Measurements from ENCODE around the gene CASP2.
"Not testable (repeated sequence)": the region's sequence is repeated elsewhere in the genome, so short reads cannot be mapped to it uniquely, and the experiment has no call there.

Gene CASP2

GRCh38 chr7:143287935-143288826, at the start of gene CASP2:
CASP2 (plus strand) TSS chr7:143288351; CDS start chr7:143288456, 105 bp downstream.
- peak; percentile 89 for DNase-seq

GRCh38 chr7:143239813-143240212, 48.3 kb upstream of the CASP2 start:
- no peak for DNase-seq

GRCh38 chr7:143240291-143241168, 47.6 kb upstream of the CASP2 start:
- peak; percentile 58 for DNase-seq

GRCh38 chr7:143242306-143242705, 45.8 kb upstream of the CASP2 start:
- DNase-seq: no peak

- DNase-seq: no peak
Measured at GRCh38 chr7:143243111-143243510, 45.0 kb upstream of the CASP2 start.

- no peak for DNase-seq
Measured at GRCh38 chr7:143243614-143244013, 44.5 kb upstream of the CASP2 start.

- DNase-seq: no peak
Measured at GRCh38 chr7:143244321-143244720, 43.8 kb upstream of the CASP2 start.

GRCh38 chr7:143245123-143245522, 43.0 kb upstream of the CASP2 start:
- DNase-seq: no peak

GRCh38 chr7:143247372-143247771, 40.8 kb upstream of the CASP2 start:
- no peak for DNase-seq

GRCh38 chr7:143248761-143249354, 39.3 kb upstream of the CASP2 start:
- DNase-seq: no peak

- no peak for DNase-seq
Measured at GRCh38 chr7:143250199-143250598, 38.0 kb upstream of the CASP2 start.

- DNase-seq: no peak
Measured at GRCh38 chr7:143250822-143251221, 37.3 kb upstream of the CASP2 start.

GRCh38 chr7:143252006-143252405, 36.1 kb upstream of the CASP2 start:
- no peak for DNase-seq

- no peak for DNase-seq
Measured at GRCh38 chr7:143255564-143255963, 32.6 kb upstream of the CASP2 start.

- DNase-seq: no peak
Measured at GRCh38 chr7:143256325-143256724, 31.8 kb upstream of the CASP2 start.

- DNase-seq: no peak
Measured at GRCh38 chr7:143256932-143257331, 31.2 kb upstream of the CASP2 start.

- no peak for DNase-seq
Measured at GRCh38 chr7:143257501-143257900, 30.6 kb upstream of the CASP2 start.

GRCh38 chr7:143258831-143259230, 29.3 kb upstream of the CASP2 start:
- DNase-seq: no peak

GRCh38 chr7:143259765-143260164, 28.4 kb upstream of the CASP2 start:
- DNase-seq: no peak

- DNase-seq: no peak
Measured at GRCh38 chr7:143261901-143262300, 26.2 kb upstream of the CASP2 start.

- peak; percentile 33 for DNase-seq
Measured at GRCh38 chr7:143263266-143264195, 24.6 kb upstream of the CASP2 start, which contains the start of gene GSTK1. GSTK1 (plus strand) TSS chr7:143263441; CDS start chr7:143263514, 73 bp downstream.

- DNase-seq: not testable (repeated sequence)
Measured at GRCh38 chr7:143264196-143264568, 24.0 kb upstream of the CASP2 start.
